Measurements from ENCODE around the gene AGGF1.

GRCh38 chr5:77095189-77095588, 65.0 kb downstream of the AGGF1 start:
- TF ChIP-seq POLR2A (IDR thresholded peaks at IDR 0.05): no peak
- TF ChIP-seq, protein P1, sequence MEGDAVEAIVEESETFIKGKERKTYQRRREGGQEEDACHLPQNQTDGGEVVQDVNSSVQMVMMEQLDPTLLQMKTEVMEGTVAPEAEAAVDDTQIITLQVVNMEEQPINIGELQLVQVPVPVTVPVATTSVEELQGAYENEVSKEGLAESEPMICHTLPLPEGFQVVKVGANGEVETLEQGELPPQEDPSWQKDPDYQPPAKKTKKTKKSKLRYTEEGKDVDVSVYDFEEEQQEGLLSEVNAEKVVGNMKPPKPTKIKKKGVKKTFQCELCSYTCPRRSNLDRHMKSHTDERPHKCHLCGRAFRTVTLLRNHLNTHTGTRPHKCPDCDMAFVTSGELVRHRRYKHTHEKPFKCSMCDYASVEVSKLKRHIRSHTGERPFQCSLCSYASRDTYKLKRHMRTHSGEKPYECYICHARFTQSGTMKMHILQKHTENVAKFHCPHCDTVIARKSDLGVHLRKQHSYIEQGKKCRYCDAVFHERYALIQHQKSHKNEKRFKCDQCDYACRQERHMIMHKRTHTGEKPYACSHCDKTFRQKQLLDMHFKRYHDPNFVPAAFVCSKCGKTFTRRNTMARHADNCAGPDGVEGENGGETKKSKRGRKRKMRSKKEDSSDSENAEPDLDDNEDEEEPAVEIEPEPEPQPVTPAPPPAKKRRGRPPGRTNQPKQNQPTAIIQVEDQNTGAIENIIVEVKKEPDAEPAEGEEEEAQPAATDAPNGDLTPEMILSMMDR (IDR thresholded peaks at IDR 0.05): no peak

Data from adrenal gland (tissue), 5 donors.